HUES48 (cell line): Measurements from ENCODE around the gene ENOPH1.
"Not testable (repeated sequence)": the region's sequence is repeated elsewhere in the genome, so short reads cannot be mapped to it uniquely, and the experiment has no call there.

Source experiments
- H3K27ac ChIP-seq: one replicate; pipeline ENCODE4 v1.7.0; 2013; ENCODE audit warnings: low read depth, low read length, inconsistent platforms
- H3K27me3 ChIP-seq: 2 replicates; pipeline ENCODE4 v1.6.1; 2013; ENCODE audit warnings: mild to moderate bottlenecking, low read length; ENCODE audit not compliant: control insufficient read depth, insufficient read depth
- H3K36me3 ChIP-seq: 2 replicates; pipeline ENCODE4 v1.6.1; 2013; ENCODE audit warnings: low read length; ENCODE audit not compliant: control insufficient read depth, insufficient read depth
- H3K4me1 ChIP-seq: 2 replicates; pipeline ENCODE4 v1.6.1; 2013; ENCODE audit warnings: mild to moderate bottlenecking, low read length; ENCODE audit not compliant: control insufficient read depth, insufficient read depth
- H3K4me3 ChIP-seq: 2 replicates; pipeline ENCODE4 v1.5.1; 2013; ENCODE audit warnings: mild to moderate bottlenecking, low read depth, low read length
- H3K9ac ChIP-seq: 2 replicates; pipeline ENCODE4 v1.6.1; 2013; ENCODE audit warnings: mild to moderate bottlenecking, low read depth, low read length, moderate library complexity
- H3K9me3 ChIP-seq: 2 replicates; pipeline ENCODE4 v1.6.1; 2013; ENCODE audit warnings: low read length; ENCODE audit not compliant: control insufficient read depth, insufficient read depth

Gene ENOPH1

DNA sequence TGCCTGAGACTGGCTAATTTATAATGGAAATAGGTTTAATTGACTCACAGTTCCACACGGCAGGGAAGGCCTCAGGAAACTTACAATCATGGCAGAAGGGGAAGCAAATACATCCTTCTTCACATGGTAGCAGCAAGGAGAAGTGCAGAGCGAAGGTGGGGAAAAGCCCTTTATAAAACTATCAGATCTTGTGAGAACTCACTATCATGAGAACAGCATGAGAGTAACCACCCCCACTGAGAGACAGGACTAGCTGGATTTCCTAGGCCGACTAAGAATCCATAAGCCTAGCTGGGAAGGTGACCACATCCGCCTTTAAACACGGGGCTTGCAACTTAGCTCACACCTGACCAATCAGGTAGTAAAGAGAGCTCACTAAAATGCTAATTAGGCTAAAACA, 42.7 kb downstream of the ENOPH1 start:
- not testable (repeated sequence) for H3K9ac ChIP-seq, H3K27me3 ChIP-seq, H3K36me3 ChIP-seq, H3K9me3 ChIP-seq, H3K4me3 ChIP-seq, H3K4me1 ChIP-seq, H3K27ac ChIP-seq

DNA sequence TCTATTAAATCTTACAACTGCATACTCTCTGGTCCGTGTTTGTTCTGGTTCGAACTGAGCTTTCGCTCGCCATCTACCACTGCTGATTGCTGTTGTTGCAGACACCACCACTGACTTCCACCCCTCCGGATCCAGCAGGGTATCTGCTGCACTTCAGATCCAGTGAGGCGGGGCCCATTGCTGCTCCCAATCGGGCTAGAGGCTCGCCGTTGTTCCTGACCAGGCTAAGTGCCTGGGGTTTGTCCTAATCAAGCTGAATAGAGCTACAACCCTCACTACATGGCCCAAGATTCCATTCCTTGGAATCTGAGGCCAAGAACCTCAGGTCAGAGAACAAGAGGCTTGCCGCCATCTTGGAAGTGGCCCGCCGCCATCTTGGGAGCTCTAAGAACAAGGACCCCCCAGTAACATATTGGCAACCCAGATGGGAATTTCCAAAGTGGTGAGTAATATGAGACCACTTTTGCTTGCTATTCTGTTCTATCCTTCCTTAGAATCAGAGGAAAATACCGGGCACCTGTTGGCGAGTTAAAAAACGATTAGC, 43.3 kb downstream of the ENOPH1 start:
- Histone ChIP-seq H3K36me3 (no peaks in the 10 kb centered on the region), H3K27me3 (no peaks in the 10 kb centered on the region), H3K9ac (no peak overlapping the region), H3K27ac (no peak overlapping the region), H3K9me3 (no peaks in the 10 kb centered on the region), H3K4me3 (no peak overlapping the region), H3K4me1 (no peaks in the 10 kb centered on the region)

- not testable (repeated sequence) for H3K36me3 ChIP-seq, H3K4me1 ChIP-seq, H3K27ac ChIP-seq, H3K27me3 ChIP-seq, H3K9ac ChIP-seq, H3K9me3 ChIP-seq, H3K4me3 ChIP-seq
Observed at GRCh38 chr4:82475931-82476330, 45.5 kb downstream of the ENOPH1 start.

DNA sequence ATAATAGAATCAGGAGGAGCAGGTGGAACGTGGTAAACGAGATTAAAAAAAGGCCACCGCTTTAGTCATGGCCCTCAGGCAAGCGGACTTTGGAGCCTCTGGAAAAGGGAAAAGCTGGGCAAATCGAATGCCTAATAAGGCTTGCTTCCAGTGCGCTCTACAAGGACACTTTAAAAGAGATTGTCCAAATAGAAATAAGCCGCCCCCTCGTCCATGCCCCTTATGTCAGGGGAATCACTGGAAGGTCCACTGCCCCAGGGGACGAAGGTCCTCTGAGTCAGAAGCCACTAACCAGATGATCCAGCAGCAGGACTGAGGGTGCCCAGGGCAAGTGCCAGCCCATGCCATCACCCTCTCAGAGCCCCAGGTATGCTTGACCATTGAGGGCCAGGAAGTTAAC, 47.1 kb downstream of the ENOPH1 start:
- H3K36me3 ChIP-seq, H3K27ac ChIP-seq, H3K4me1 ChIP-seq, H3K9ac ChIP-seq, H3K27me3 ChIP-seq, H3K4me3 ChIP-seq, H3K9me3 ChIP-seq: not testable (repeated sequence)

GRCh38 chr4:82479562-82479961, 49.2 kb downstream of the ENOPH1 start:
- Histone ChIP-seq H3K9ac (no peak overlapping the region), H3K27me3 (no peaks in the 10 kb centered on the region), H3K4me3 (no peak overlapping the region), H3K36me3 (no peaks in the 10 kb centered on the region), H3K4me1 (no peaks in the 10 kb centered on the region), H3K27ac (no peak overlapping the region), H3K9me3 (no peaks in the 10 kb centered on the region)

GRCh38 chr4:82480771-82481505, 50.5 kb downstream of the ENOPH1 start:
- Histone ChIP-seq H3K9me3 (no peaks in the 10 kb centered on the region), H3K9ac (no peak overlapping the region), H3K27ac (no peak overlapping the region), H3K4me3 (no peak overlapping the region), H3K4me1 (no peaks in the 10 kb centered on the region), H3K27me3 (no peaks in the 10 kb centered on the region), H3K36me3 (no peaks in the 10 kb centered on the region)

DNA sequence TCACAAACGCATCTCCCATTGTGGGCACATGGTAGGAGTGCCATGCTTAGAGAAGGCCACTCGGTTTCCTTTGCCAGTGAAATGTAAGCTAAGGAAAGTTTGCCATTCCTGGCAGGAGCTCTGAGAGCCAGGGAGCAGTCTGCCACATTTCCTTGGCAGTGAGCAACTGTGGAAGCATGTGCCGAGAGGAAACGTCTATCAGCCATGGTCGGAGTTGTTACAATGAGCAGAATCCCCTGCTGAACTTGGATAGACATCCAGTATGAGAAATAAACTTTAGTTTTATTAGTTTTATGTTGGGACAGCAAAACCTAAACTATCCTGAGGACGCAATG, 51.1 kb downstream of the ENOPH1 start:
- Histone ChIP-seq H3K4me1 (no peaks in the 10 kb centered on the region), H3K9ac (no peak overlapping the region), H3K4me3 (no peak overlapping the region), H3K27me3 (no peaks in the 10 kb centered on the region), H3K9me3 (no peaks in the 10 kb centered on the region), H3K27ac (no peak overlapping the region), H3K36me3 (no peaks in the 10 kb centered on the region)

GRCh38 chr4:82482387-82482786, 52.0 kb downstream of the ENOPH1 start:
- Histone ChIP-seq H3K9me3 (no peaks in the 10 kb centered on the region), H3K4me3 (no peak overlapping the region), H3K36me3 (no peaks in the 10 kb centered on the region), H3K9ac (no peak overlapping the region), H3K27ac (no peak overlapping the region), H3K27me3 (no peaks in the 10 kb centered on the region), H3K4me1 (no peaks in the 10 kb centered on the region)

- H3K4me1 ChIP-seq: no peaks in the 10 kb centered on the region
- no peak overlapping the region for H3K4me3 ChIP-seq
- H3K27me3 ChIP-seq: no peaks in the 10 kb centered on the region
- no peaks in the 10 kb centered on the region for H3K36me3 ChIP-seq
- no peaks in the 10 kb centered on the region for H3K9me3 ChIP-seq
- H3K27ac ChIP-seq: no peak overlapping the region
- no peak overlapping the region for H3K9ac ChIP-seq
Observed at GRCh38 chr4:82484996-82485783, 54.8 kb downstream of the ENOPH1 start.

DNA sequence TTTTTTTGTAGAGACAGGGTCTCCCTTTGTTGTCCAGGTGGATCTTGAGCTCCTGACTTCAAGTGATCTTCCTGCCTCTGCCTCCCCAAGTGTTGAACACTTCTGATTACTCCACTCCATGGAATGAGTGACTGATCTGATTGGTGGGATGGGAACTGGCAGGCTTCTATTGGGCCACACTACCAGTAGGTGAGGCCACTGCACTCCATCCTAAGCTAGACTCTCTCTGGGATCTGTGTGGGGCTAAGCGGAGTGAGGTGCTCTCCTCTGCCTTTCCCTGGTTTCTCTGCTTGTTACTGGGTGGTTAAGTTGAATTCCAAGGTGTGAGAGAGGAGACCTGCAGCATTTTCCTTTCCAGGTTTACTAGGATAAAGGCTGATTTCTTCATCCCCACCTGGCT, 58.7 kb downstream of the ENOPH1 start:
- no peak overlapping the region for H3K4me3 ChIP-seq
- no peak overlapping the region for H3K27ac ChIP-seq
- no peaks in the 10 kb centered on the region for H3K4me1 ChIP-seq
- no peaks in the 10 kb centered on the region for H3K27me3 ChIP-seq
- no peaks in the 10 kb centered on the region for H3K36me3 ChIP-seq
- H3K9me3 ChIP-seq: no peaks in the 10 kb centered on the region
- no peak overlapping the region for H3K9ac ChIP-seq

DNA sequence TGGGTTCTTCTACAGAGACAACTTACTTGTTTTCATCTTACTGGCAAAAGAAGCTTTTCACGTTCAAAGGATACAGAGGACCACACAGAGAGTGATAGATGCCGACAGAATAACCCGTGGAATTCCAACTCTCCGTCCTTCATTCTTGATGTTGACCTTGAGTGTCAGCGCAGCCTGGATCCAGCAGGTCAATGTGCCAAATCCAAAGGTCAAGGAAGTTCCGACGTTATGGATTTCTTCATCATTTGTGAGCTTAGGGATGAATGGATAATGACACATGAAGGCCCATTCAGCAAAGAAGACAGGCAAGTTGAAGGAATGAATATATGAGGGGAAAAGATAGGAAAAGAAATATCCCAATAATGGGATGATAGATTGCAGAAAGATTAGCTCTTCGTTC, 59.6 kb downstream of the ENOPH1 start:
- Histone ChIP-seq H3K9ac (no peak overlapping the region), H3K36me3 (no peaks in the 10 kb centered on the region), H3K4me1 (no peaks in the 10 kb centered on the region), H3K27ac (no peak overlapping the region), H3K27me3 (no peaks in the 10 kb centered on the region), H3K9me3 (no peaks in the 10 kb centered on the region), H3K4me3 (no peak overlapping the region)
